SK-N-MC (cell line): ENCODE measurements around the gene KEAP1.

ENCODE experiments used
- EZH2 ChIP-seq: fragments of 200-600 bp; sonication (generic); IDR thresholded peaks from one replicate; pipeline ENCODE4 v1.6.1; 2017; ENCODE audit warnings: antibody characterized with exemption
- FOXP2 ChIP-seq: optimal IDR thresholded peaks from 2 replicates; pipeline ENCODE3; 2011; ENCODE audit warnings: mild to moderate bottlenecking, moderate library complexity; ENCODE audit not compliant: insufficient read depth; ENCODE audit errors: extremely low read length, control extremely low read depth

- TF ChIP-seq EZH2 (no peak), FOXP2 (no peak)
Measured at GRCh38 chr19:10537668-10538067, 34.5 kb upstream of the KEAP1 start.
